ENCODE results near the gene SFTPB.
"Not testable (repeated sequence)": the region's sequence is repeated elsewhere in the genome, so short reads cannot be mapped to it uniquely, and the experiment has no call there.

SFTPB gene

GRCh38 chr2:85668009-85668856, at the start of gene SFTPB:
SFTPB (minus strand) TSS chr2:85668199; CDS start chr2:85668183, 16 bp downstream.
- Mint-ChIP-seq H3K4me3 (no peak within 1 kb of the TSS), H3K27me3 (no peaks in the 10 kb centered on the region), H3K36me3 (ENCODE audit: insufficient read depth) (no peaks in the 10 kb centered on the region), H3K27ac (ENCODE audit: low read depth) (no peak within 1 kb of the TSS), H3K4me1 (no peaks in the 10 kb centered on the region), H3K9me3 (no peaks in the 10 kb centered on the region)
- ATAC-seq (replicated peaks; ENCODE audit: extremely low read depth, poor library complexity, severe bottlenecking) (no peak), DNase-seq (ENCODE audit: low spot score in 2 of 2) (no peak)

GRCh38 chr2:85717308-85718008, 49.5 kb upstream of the SFTPB start:
- no peak overlapping the region for H3K27ac Mint-ChIP-seq (ENCODE audit: low read depth)
- H3K4me1 Mint-ChIP-seq, result peaks cover 4% of the 10 kb centered on the region
- no peak for DNase-seq (ENCODE audit: low spot score in 2 of 2)
- peaks cover 16% of the 10 kb centered on the region for H3K27me3 Mint-ChIP-seq
- H3K36me3 Mint-ChIP-seq (ENCODE audit: insufficient read depth), result peaks cover 3% of the 10 kb centered on the region
- no peak for ATAC-seq (replicated peaks; ENCODE audit: extremely low read depth, poor library complexity, severe bottlenecking)
- H3K4me3 Mint-ChIP-seq, result no peak overlapping the region
- no peaks in the 10 kb centered on the region for H3K9me3 Mint-ChIP-seq

GRCh38 chr2:85716346-85716914, 48.4 kb upstream of the SFTPB start:
- Mint-ChIP-seq H3K4me1 (peaks cover 4% of the 10 kb centered on the region), H3K4me3 (no peak overlapping the region), H3K36me3 (ENCODE audit: insufficient read depth) (peaks cover 3% of the 10 kb centered on the region), H3K9me3 (no peaks in the 10 kb centered on the region), H3K27ac (ENCODE audit: low read depth) (no peak overlapping the region), H3K27me3 (peaks cover 16% of the 10 kb centered on the region)
- DNase-seq (ENCODE audit: low spot score in 2 of 2) (no peak), ATAC-seq (replicated peaks; ENCODE audit: extremely low read depth, poor library complexity, severe bottlenecking) (no peak)

GRCh38 chr2:85714841-85715240, 46.8 kb upstream of the SFTPB start:
- ATAC-seq (replicated peaks; ENCODE audit: extremely low read depth, poor library complexity, severe bottlenecking), result no peak
- Mint-ChIP-seq H3K36me3 (ENCODE audit: insufficient read depth) (peaks cover 3% of the 10 kb centered on the region), H3K4me1 (peaks cover 4% of the 10 kb centered on the region), H3K27ac (ENCODE audit: low read depth) (no peak overlapping the region), H3K4me3 (no peak overlapping the region), H3K27me3 (peaks cover 16% of the 10 kb centered on the region), H3K9me3 (no peaks in the 10 kb centered on the region)
- DNase-seq (ENCODE audit: low spot score in 2 of 2), result no peak

- H3K27me3 Mint-ChIP-seq, result peaks cover 16% of the 10 kb centered on the region
- ATAC-seq (replicated peaks; ENCODE audit: extremely low read depth, poor library complexity, severe bottlenecking); H3K9me3 Mint-ChIP-seq; H3K4me1 Mint-ChIP-seq; H3K4me3 Mint-ChIP-seq; H3K27ac Mint-ChIP-seq (ENCODE audit: low read depth); H3K36me3 Mint-ChIP-seq (ENCODE audit: insufficient read depth); DNase-seq (ENCODE audit: low spot score in 2 of 2): not testable (repeated sequence)
Measured at GRCh38 chr2:85714421-85714820, 46.4 kb upstream of the SFTPB start.

- no peak overlapping the region for H3K4me3 Mint-ChIP-seq
- H3K36me3 Mint-ChIP-seq (ENCODE audit: insufficient read depth), result peaks cover 3% of the 10 kb centered on the region
- ATAC-seq (replicated peaks; ENCODE audit: extremely low read depth, poor library complexity, severe bottlenecking) (no peak), DNase-seq (ENCODE audit: low spot score in 2 of 2) (no peak)
- H3K27ac Mint-ChIP-seq (ENCODE audit: low read depth), result no peak overlapping the region
- H3K27me3 Mint-ChIP-seq, result peaks cover 12% of the 10 kb centered on the region
- H3K9me3 Mint-ChIP-seq, result no peaks in the 10 kb centered on the region
- peaks cover 4% of the 10 kb centered on the region for H3K4me1 Mint-ChIP-seq
Measured at GRCh38 chr2:85713836-85714235, 45.8 kb upstream of the SFTPB start.

- no peak for DNase-seq (ENCODE audit: low spot score in 2 of 2)
- Mint-ChIP-seq H3K9me3 (no peaks in the 10 kb centered on the region), H3K4me1 (peaks cover 4% of the 10 kb centered on the region), H3K27me3 (peaks cover 7% of the 10 kb centered on the region), H3K27ac (ENCODE audit: low read depth) (peak overlapping the region; percentile 29), H3K36me3 (ENCODE audit: insufficient read depth) (peaks cover 3% of the 10 kb centered on the region), H3K4me3 (no peak overlapping the region)
- ATAC-seq (replicated peaks; ENCODE audit: extremely low read depth, poor library complexity, severe bottlenecking), result no peak
Measured at GRCh38 chr2:85712849-85713612, 45.0 kb upstream of the SFTPB start.

- DNase-seq (ENCODE audit: low spot score in 2 of 2), result no peak
- no peak for ATAC-seq (replicated peaks; ENCODE audit: extremely low read depth, poor library complexity, severe bottlenecking)
- Mint-ChIP-seq H3K27ac (ENCODE audit: low read depth) (peak overlapping the region; percentile 29), H3K36me3 (ENCODE audit: insufficient read depth) (peaks cover 3% of the 10 kb centered on the region), H3K4me1 (peaks cover 5% of the 10 kb centered on the region), H3K27me3 (peaks cover 7% of the 10 kb centered on the region), H3K4me3 (no peak overlapping the region), H3K9me3 (no peaks in the 10 kb centered on the region)
Measured at GRCh38 chr2:85712336-85712735, 44.3 kb upstream of the SFTPB start.

- no peak overlapping the region for H3K27ac Mint-ChIP-seq (ENCODE audit: low read depth)
- H3K9me3 Mint-ChIP-seq, result no peaks in the 10 kb centered on the region
- no peak overlapping the region for H3K4me3 Mint-ChIP-seq
- peaks cover 3% of the 10 kb centered on the region for H3K36me3 Mint-ChIP-seq (ENCODE audit: insufficient read depth)
- peaks cover 12% of the 10 kb centered on the region for H3K4me1 Mint-ChIP-seq
- DNase-seq (ENCODE audit: low spot score in 2 of 2) (no peak), ATAC-seq (replicated peaks; ENCODE audit: extremely low read depth, poor library complexity, severe bottlenecking) (no peak)
- H3K27me3 Mint-ChIP-seq, result peaks cover 7% of the 10 kb centered on the region
Measured at GRCh38 chr2:85711578-85712060, 43.6 kb upstream of the SFTPB start.

GRCh38 chr2:85710687-85711577, 42.9 kb upstream of the SFTPB start:
- H3K4me3 Mint-ChIP-seq, result no peak overlapping the region
- H3K4me1 Mint-ChIP-seq, result peaks cover 12% of the 10 kb centered on the region
- H3K27me3 Mint-ChIP-seq, result peaks cover 7% of the 10 kb centered on the region
- H3K36me3 Mint-ChIP-seq (ENCODE audit: insufficient read depth), result no peaks in the 10 kb centered on the region
- no peak for ATAC-seq (replicated peaks; ENCODE audit: extremely low read depth, poor library complexity, severe bottlenecking)
- H3K27ac Mint-ChIP-seq (ENCODE audit: low read depth), result no peak overlapping the region
- H3K9me3 Mint-ChIP-seq, result no peaks in the 10 kb centered on the region
- DNase-seq (ENCODE audit: low spot score in 2 of 2), result no peak

- DNase-seq (ENCODE audit: low spot score in 2 of 2) (no peak), ATAC-seq (replicated peaks; ENCODE audit: extremely low read depth, poor library complexity, severe bottlenecking) (no peak)
- peaks cover 21% of the 10 kb centered on the region for H3K4me1 Mint-ChIP-seq
- H3K27ac Mint-ChIP-seq (ENCODE audit: low read depth), result no peak overlapping the region
- H3K36me3 Mint-ChIP-seq (ENCODE audit: insufficient read depth), result peaks cover 1% of the 10 kb centered on the region
- no peaks in the 10 kb centered on the region for H3K27me3 Mint-ChIP-seq
- no peak overlapping the region for H3K4me3 Mint-ChIP-seq
- no peaks in the 10 kb centered on the region for H3K9me3 Mint-ChIP-seq
Measured at GRCh38 chr2:85709401-85709811, 41.4 kb upstream of the SFTPB start.
